ENCODE measurements around the gene GSC2. TPM values are rescaled to one million over a fixed set of nuclear protein-coding genes. Genes with fewer than 3 reads are reported as not detected.

GSC2 gene
- total RNA-seq, 4 donors from 2014 or later, result not detected

GRCh38 chr22:19150482-19151328 is 613 bp upstream of the GSC2 start:
- Histone ChIP-seq H3K27ac (no peak overlapping the region), H3K4me1 (peaks cover 14% of the 10 kb centered on the region), H3K4me3 (peak overlapping the region; percentile 43), H3K36me3 (no peaks in the 10 kb centered on the region), H3K9me3 (no peaks in the 10 kb centered on the region), H3K27me3 (peaks cover 65% of the 10 kb centered on the region)
- no peak for DNase-seq (ENCODE audit: low spot score in 2 of 2)
- no peak for TF ChIP-seq POLR2AphosphoS5 (IDR thresholded peaks at IDR 0.05)
- TF ChIP-seq POLR2A (IDR thresholded peaks at IDR 0.05), result no peak
- TF ChIP-seq, protein P1, sequence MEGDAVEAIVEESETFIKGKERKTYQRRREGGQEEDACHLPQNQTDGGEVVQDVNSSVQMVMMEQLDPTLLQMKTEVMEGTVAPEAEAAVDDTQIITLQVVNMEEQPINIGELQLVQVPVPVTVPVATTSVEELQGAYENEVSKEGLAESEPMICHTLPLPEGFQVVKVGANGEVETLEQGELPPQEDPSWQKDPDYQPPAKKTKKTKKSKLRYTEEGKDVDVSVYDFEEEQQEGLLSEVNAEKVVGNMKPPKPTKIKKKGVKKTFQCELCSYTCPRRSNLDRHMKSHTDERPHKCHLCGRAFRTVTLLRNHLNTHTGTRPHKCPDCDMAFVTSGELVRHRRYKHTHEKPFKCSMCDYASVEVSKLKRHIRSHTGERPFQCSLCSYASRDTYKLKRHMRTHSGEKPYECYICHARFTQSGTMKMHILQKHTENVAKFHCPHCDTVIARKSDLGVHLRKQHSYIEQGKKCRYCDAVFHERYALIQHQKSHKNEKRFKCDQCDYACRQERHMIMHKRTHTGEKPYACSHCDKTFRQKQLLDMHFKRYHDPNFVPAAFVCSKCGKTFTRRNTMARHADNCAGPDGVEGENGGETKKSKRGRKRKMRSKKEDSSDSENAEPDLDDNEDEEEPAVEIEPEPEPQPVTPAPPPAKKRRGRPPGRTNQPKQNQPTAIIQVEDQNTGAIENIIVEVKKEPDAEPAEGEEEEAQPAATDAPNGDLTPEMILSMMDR (IDR thresholded peaks at IDR 0.05), result no peak
- TF ChIP-seq EP300 (IDR thresholded peaks at IDR 0.05), result no peak
- 32% methylated on average over 20 of the region's 68 CpGs for WGBS

DNA sequence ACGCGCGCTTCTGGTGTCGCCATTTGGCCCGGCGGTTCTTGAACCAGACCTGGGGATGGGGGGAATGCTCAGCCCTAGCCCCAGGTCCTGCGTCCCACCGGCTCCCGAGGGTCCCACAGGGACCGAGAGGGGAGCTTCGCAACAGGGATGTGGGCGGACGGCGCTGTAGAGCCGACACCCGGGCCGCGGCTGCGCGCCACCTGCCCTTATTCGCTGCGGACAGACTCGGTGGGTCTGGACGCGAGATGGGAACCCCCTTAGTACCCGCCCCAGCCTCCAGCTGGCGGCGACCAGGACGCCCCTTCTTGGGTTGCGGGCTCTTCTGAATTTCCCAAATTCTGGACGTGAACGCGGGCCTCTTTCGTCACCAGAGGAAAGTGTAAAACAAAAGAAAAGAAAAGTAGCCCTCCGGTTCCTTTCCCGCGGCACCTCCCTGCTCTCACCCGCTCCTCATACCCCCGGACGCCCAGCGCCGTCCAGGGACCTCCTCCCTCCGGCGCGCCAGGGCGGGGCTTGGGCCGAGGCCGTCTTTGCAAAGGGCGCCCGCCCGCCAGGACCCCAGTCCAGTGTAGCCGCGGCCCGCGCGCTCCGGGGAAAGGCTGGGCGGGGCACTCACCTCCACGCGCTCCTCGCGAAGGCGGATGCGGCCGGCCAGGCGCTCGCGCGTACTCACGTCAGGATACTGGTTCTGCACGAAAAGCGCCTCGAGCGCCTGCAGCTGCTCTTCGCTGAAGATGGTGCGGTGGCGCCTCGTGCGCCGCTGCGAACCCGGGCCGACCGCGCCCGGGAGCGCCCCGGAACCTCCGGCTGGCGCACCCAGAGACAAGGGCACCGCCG is 827 bp downstream of the GSC2 start:
- H3K27me3 ChIP-seq, result peaks cover 61% of the 10 kb centered on the region
- H3K9me3 ChIP-seq, result no peaks in the 10 kb centered on the region
- H3K4me3 ChIP-seq, result peak overlapping the region; percentile 43
- no peaks in the 10 kb centered on the region for H3K36me3 ChIP-seq
- H3K4me1 ChIP-seq, result peaks cover 14% of the 10 kb centered on the region
- DNase-seq (ENCODE audit: low spot score in 2 of 2), result no peak
- WGBS, result 2% methylated on average over 25 of the region's 92 CpGs
- TF ChIP-seq EP300 (IDR thresholded peaks at IDR 0.05) (no peak), POLR2AphosphoS5 (IDR thresholded peaks at IDR 0.05) (no peak), POLR2A (IDR thresholded peaks at IDR 0.05) (no peak)
- TF ChIP-seq, protein P1 (IDR thresholded peaks at IDR 0.05), result no peak
- no peak overlapping the region for H3K27ac ChIP-seq

DNA sequence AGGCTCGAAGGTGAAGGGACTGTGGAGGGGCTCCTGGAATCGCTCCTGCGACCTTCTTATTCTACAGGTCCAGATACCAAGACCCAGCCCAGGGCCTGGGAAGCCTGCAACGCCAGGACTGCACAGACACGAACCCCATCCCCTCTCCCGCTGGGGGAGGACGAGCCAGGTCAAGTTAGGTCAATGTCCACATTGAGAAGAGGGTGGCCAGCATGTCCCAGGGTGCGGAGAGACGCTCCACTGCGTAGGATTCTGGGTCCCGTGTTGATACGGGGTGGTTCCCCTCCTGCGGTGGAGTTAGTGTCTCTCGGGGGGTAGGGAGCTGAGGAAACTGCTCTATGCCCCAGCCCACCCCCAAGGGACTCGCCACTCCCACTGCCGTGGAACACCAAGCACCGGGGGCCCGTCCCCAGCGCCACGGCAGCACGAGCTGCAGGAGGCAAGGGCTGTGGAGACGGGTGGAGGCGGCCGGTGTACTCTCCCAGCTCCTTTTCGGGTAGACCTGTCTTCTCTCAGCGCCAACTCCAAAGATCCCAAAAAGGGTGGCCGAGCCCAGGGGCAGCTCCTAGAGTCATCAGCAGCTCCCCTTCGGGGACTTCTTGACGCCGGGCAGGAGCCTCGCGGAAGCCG is 1.6 kb downstream of the GSC2 start:
- TF ChIP-seq, protein P1 (IDR thresholded peaks at IDR 0.05), result no peak
- no peak for TF ChIP-seq EP300 (IDR thresholded peaks at IDR 0.05)
- no peak for TF ChIP-seq POLR2AphosphoS5 (IDR thresholded peaks at IDR 0.05)
- no peak for TF ChIP-seq POLR2A (IDR thresholded peaks at IDR 0.05)
- Histone ChIP-seq H3K4me1 (peaks cover 21% of the 10 kb centered on the region), H3K27ac (no peak overlapping the region), H3K9me3 (no peaks in the 10 kb centered on the region), H3K27me3 (peaks cover 56% of the 10 kb centered on the region), H3K4me3 (no peak overlapping the region), H3K36me3 (no peaks in the 10 kb centered on the region)
- DNase-seq (ENCODE audit: low spot score in 2 of 2), result no peak
- 60% methylated on average over 17 of the region's 33 CpGs for WGBS

DNA sequence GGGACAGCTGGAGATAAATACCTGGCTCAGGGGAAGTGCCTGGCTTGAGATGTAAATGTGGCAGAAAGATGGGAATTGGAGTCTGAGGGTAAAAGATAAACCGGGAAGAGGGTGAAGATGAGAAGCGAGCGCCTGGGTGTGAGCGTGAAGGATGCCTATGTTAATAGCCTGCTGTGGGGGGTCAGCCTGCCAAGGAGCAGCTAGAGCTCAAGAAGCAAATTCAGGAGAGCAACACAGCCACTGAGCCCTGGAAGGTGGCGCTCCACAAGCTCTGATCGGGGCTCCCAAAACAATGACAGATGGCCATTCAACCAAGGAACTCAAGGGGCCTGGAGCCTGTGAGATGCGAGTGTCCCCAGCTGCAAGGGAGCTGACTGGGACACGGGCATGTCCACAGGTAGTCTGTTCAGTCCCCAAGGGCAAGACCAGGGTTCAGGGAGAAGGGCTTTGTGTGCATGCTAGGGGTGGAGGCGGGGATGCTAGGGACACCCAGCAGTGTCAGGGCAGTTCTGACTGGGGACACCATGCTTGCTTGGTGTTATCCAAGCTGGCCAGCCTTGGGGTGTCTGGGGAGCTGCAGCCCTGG is 2.8 kb downstream of the GSC2 start:
- Histone ChIP-seq H3K4me1 (peaks cover 23% of the 10 kb centered on the region), H3K4me3 (no peak overlapping the region), H3K27ac (no peak overlapping the region), H3K36me3 (peaks cover 6% of the 10 kb centered on the region), H3K27me3 (peaks cover 46% of the 10 kb centered on the region), H3K9me3 (no peaks in the 10 kb centered on the region)
- TF ChIP-seq POLR2AphosphoS5 (IDR thresholded peaks at IDR 0.05) (no peak), POLR2A (IDR thresholded peaks at IDR 0.05) (no peak), EP300 (IDR thresholded peaks at IDR 0.05) (no peak)
- TF ChIP-seq, protein P1 (IDR thresholded peaks at IDR 0.05), result no peak
- DNase-seq (ENCODE audit: low spot score in 2 of 2), result no peak
- WGBS, result 48% methylated on average over 9 of the region's 9 CpGs

Data from suprapubic skin (tissue), 4 donors.